NT2/D1 (cell line): ENCODE results near the gene TRIM39.

Source experiments
- SUZ12 ChIP-seq: IDR thresholded peaks from 2 replicates; pipeline ENCODE4 v1.6.1; 2011; ENCODE audit not compliant: insufficient read length, insufficient read depth; ENCODE audit errors: extremely low read depth
- YY1 ChIP-seq: IDR thresholded peaks from 2 replicates; pipeline ENCODE4 v1.6.1; 2011; ENCODE audit not compliant: insufficient read length, insufficient read depth
- ZNF274 ChIP-seq: IDR thresholded peaks from 2 replicates; pipeline ENCODE4 v1.6.1; 2011; ENCODE audit warnings: mild to moderate bottlenecking, low read depth, low read length

GRCh38 chr6:30363459-30363858 is 36.7 kb downstream of the TRIM39 start:
- TF ChIP-seq YY1 (no peak), ZNF274 (no peak), SUZ12 (no peak)
